HepG2 (cell line): ENCODE data around the gene MED13L. TPM values are rescaled to one million over a fixed set of nuclear protein-coding genes. Genes with fewer than 3 reads are reported as not detected.

ENCODE experiments used
- ATAC-seq: fragments of 200-7000 bp; cut with Tn5 transposase; 3 replicates; pipeline ENCODE4 v1.9.1; 2020; ENCODE audit warnings: mild to moderate bottlenecking, moderate library complexity
- BruUV-seq: library from RNA; stranded (reverse); fragments of 400-500 nt; replicated peaks from 2 replicates; lab custom pipeline; 2021; lab: Mats Ljungman, UMichigan
- CTCF ChIA-PET: fragments of 300-600 bp; formaldehyde crosslinking; extraction: SDS; loops from one replicate; lab custom pipeline; 2021; ENCODE audit warnings: low total read pairs, inconsistent platforms, low intra/inter-chr PET ratio; lab: Yijun Ruan, JAX
- POLR2A ChIA-PET: fragments of 350-600 bp; sonication (Branson Sonifier 250); formaldehyde crosslinking; loops from one replicate; lab custom pipeline; 2020; ENCODE audit warnings: antibody characterized with exemption, inconsistent platforms; lab: Yijun Ruan, JAX
- DNase-seq: peaks from one replicate; pipeline ENCODE4 v3.0.0-alpha.2; 2015; ENCODE audit warnings: low spot score
- FAIRE-seq: peaks from 3 replicates; lab custom pipeline; 2011; peaks lifted over from hg19 to GRCh38; lab: Jason Lieb, UNC
- H2AFZ ChIP-seq: one replicate; pipeline ENCODE4 v1.6.1; 2011; ENCODE audit warnings: low read length, inconsistent platforms
- H3K27ac ChIP-seq: fragments of 300-600 bp; 3 replicates; pipeline ENCODE4 v1.8.0; 2011; ENCODE audit warnings: mixed run types, mild to moderate bottlenecking, mixed read lengths, low read length, inconsistent platforms; ENCODE audit not compliant: insufficient read depth; ENCODE audit errors: extremely low read length
- H3K27me3 ChIP-seq, 2 experiments: fragments of 200-600 bp in 1 of 2; 2 replicates in 1 of 2; 3 replicates in 1 of 2; pipeline versions ENCODE4 v1.6.0 to v1.8.0; 2011; ENCODE audit warnings: low read length in 2 of 2, mild to moderate bottlenecking in 2 of 2, moderate library complexity in 2 of 2, inconsistent platforms in 1 of 2; ENCODE audit not compliant: insufficient read depth in 2 of 2, control insufficient read depth in 1 of 2
- H3K36me3 ChIP-seq, 2 experiments: fragments of 200-600 bp in 1 of 2; replicated peaks in 1 of 2; 2 replicates in 1 of 2; 3 replicates in 1 of 2; pipeline versions ENCODE4 v1.5.1 to v1.8.0; 2011; ENCODE audit warnings: low read length in 2 of 2, inconsistent platforms in 1 of 2; ENCODE audit not compliant: insufficient read depth in 2 of 2, control insufficient read depth in 1 of 2
- H3K4me1 ChIP-seq: 2 replicates; pipeline ENCODE4 v1.5.1; 2012; ENCODE audit warnings: low read length, inconsistent platforms; ENCODE audit not compliant: insufficient read depth
- H3K4me2 ChIP-seq: 2 replicates; pipeline ENCODE4 v1.6.0; 2011; ENCODE audit warnings: low read depth, low read length, inconsistent platforms
- H3K4me3 ChIP-seq, 3 experiments: fragments of 200-600 bp in 1 of 3; sonication (generic), shearing (Covaris generic) in 1 of 3; replicated peaks in 1 of 3; 2 replicates each; pipeline ENCODE4 v1.5.1; 2011 to 2016; ENCODE audit warnings: low read length in 3 of 3, inconsistent platforms in 2 of 3, low read depth in 2 of 3, mild to moderate bottlenecking in 2 of 3, control low read depth in 1 of 3, mixed read lengths in 1 of 3; ENCODE audit not compliant: insufficient read depth in 1 of 3
- H3K79me2 ChIP-seq: one replicate; pipeline ENCODE4 v1.6.1; 2011; ENCODE audit warnings: low read length, inconsistent platforms; ENCODE audit not compliant: insufficient read depth
- H3K9ac ChIP-seq: 2 replicates; pipeline ENCODE4 v1.6.0; 2011; ENCODE audit warnings: mild to moderate bottlenecking, low read depth, low read length, inconsistent platforms; ENCODE audit not compliant: insufficient read depth
- H3K9me3 ChIP-seq: 2 replicates; pipeline ENCODE4 v1.5.1; 2012; ENCODE audit warnings: mild to moderate bottlenecking, low read length
- H4K20me1 ChIP-seq: 2 replicates; pipeline ENCODE4 v1.6.0; 2011; ENCODE audit warnings: inconsistent platforms, mild to moderate bottlenecking, low read length, moderate library complexity; ENCODE audit not compliant: insufficient read depth
- ESRRA ChIP-seq: sonication (generic); formaldehyde crosslinking; IDR thresholded peaks from 2 replicates; pipeline ENCODE4 v1.5.1; 2020; ENCODE audit warnings: mild to moderate bottlenecking, low read depth, missing genetic modification reagents
- FOXM1 ChIP-seq: sonication (generic); formaldehyde crosslinking; IDR thresholded peaks from 2 replicates; pipeline ENCODE4 v1.5.0; 2020; ENCODE audit warnings: missing genetic modification reagents
- HOXA9 ChIP-seq: sonication (generic); formaldehyde crosslinking; IDR thresholded peaks from 2 replicates; pipeline ENCODE4 v1.8.1; 2022; ENCODE audit warnings: missing genetic modification reagents, mild to moderate bottlenecking, moderate library complexity, borderline replicate concordance
- IRX3 ChIP-seq: sonication (generic); formaldehyde crosslinking; IDR thresholded peaks from 2 replicates; pipeline ENCODE4 v1.8.1; 2023; ENCODE audit warnings: mild to moderate bottlenecking, low read depth, missing genetic modification reagents, borderline replicate concordance
- MAFF ChIP-seq: IDR thresholded peaks from 2 replicates; pipeline ENCODE4 v1.6.1; 2011; ENCODE audit warnings: low read depth, low read length, improper control_type of control experiment
- MAFK ChIP-seq, 2 experiments: IDR thresholded peaks in 1 of 2; conservative IDR thresholded peaks in 1 of 2; 2 replicates each; pipeline ENCODE4 v1.6.1; 2011; ENCODE audit warnings: improper control_type of control experiment in 2 of 2, low read length in 2 of 2
- MTA3 ChIP-seq: sonication (generic); formaldehyde crosslinking; IDR thresholded peaks from 2 replicates; pipeline ENCODE4 v1.4.0; 2020; ENCODE audit warnings: missing genetic modification reagents
- TCF12 ChIP-seq, 2 experiments: fragments of 450-650 bp in 1 of 2; sonication (generic) in 1 of 2; formaldehyde crosslinking in 1 of 2; IDR thresholded peaks; 2 replicates each; pipeline versions ENCODE4 v1.6.1 to v1.8.0; 2017 to 2022; ENCODE audit warnings: antibody characterized with exemption in 1 of 2, mild to moderate bottlenecking in 1 of 2, missing genetic modification reagents in 1 of 2, moderate library complexity in 1 of 2
- YEATS2 ChIP-seq: sonication (generic); formaldehyde crosslinking; IDR thresholded peaks from 2 replicates; pipeline ENCODE4 v1.4.0; 2020; ENCODE audit warnings: missing genetic modification reagents, borderline replicate concordance
- ZKSCAN5 ChIP-seq: sonication (generic); formaldehyde crosslinking; IDR thresholded peaks from 2 replicates; pipeline ENCODE4 v1.5.1; 2020; ENCODE audit warnings: mild to moderate bottlenecking, missing genetic modification reagents
- ZNF674 ChIP-seq: sonication (generic); formaldehyde crosslinking; IDR thresholded peaks from 2 replicates; pipeline ENCODE4 v1.5.0; 2020; ENCODE audit warnings: low read depth, mild to moderate bottlenecking, missing genetic modification reagents
- WGBS: methylation state at CpG from one replicate; pipeline ENCODE4 v1.1.6; 2017; ENCODE audit warnings: low lambda C conversion rate; 5-methylcytosine and 5-hydroxymethylcytosine counted together
- in situ Hi-C: cut with HindIII; loops from 2 replicates; pipeline ENCODE4 v1.10.0; 2017; ENCODE audit warnings: low pct_unique_long_range_greater_than_20kb; ENCODE audit not compliant: extremely low pct_ligation_motif_present
- intact Hi-C: fragments of 100-400 bp; cut with micrococcal nuclease; formaldehyde crosslinking; loops from one replicate; pipeline ENCODE4 v1.10.0; 2022; ENCODE audit not compliant: unreplicated experiment
- polyA plus RNA-seq, 8 experiments: library from polyadenylated mRNA; depleted of rRNA in 3 of 8; stranded (reverse) in 7 of 8; unstranded in 1 of 8; fragments of >200 nt; fragmentation: Illumina TruSeq in 4 of 8; extraction: Trizol in 4 of 8; gene quantifications; 2 replicates each; pipeline versions ENCODE4 v1.2.1 to v1.2.3, GENCODE V29; 2011 to 2016; ENCODE audit warnings: low read depth in 4 of 8, missing spikeins in 1 of 8, mixed read lengths in 1 of 8; ENCODE audit not compliant: insufficient read depth in 1 of 8
- total RNA-seq, 5 experiments: library from RNA; depleted of rRNA; stranded (reverse); fragments of >200 nt; fragmentation: Illumina TruSeq; extraction: Trizol; gene quantifications; 2 replicates each; pipeline ENCODE4 v1.2.3, GENCODE V29; 2016; ENCODE audit warnings: low read depth in 1 of 5
- TF ChIP-seq, protein P1 (sequence below): sonication (generic); formaldehyde crosslinking; IDR thresholded peaks from 2 replicates; pipeline ENCODE4 v1.5.0; 2020; ENCODE audit warnings: mild to moderate bottlenecking, missing genetic modification reagents, borderline replicate concordance

Gene MED13L
- total and polyA plus RNA-seq, 2 of the 13 experiments (the other 11 are each of a cell fraction or from before 2014, with no cell fraction given), result 24.8 to 38.9 TPM

GRCh38 chr12:116048879-116049278 lies 228.6 kb downstream of the MED13L start (continued):
- TF ChIP-seq ZNF674 (CRISPR knock-in tag), result no peak
- no peak for TF ChIP-seq FOXM1
- TF ChIP-seq YEATS2 (CRISPR knock-in tag), result no peak
- TF ChIP-seq TCF12 (IDR thresholded peaks at IDR 0.05), result no peak
- TF ChIP-seq TCF12 (CRISPR knock-in tag; IDR thresholded peaks at IDR 0.05), result no peak
- TF ChIP-seq, all 625 proteins: peak for 0

DNA sequence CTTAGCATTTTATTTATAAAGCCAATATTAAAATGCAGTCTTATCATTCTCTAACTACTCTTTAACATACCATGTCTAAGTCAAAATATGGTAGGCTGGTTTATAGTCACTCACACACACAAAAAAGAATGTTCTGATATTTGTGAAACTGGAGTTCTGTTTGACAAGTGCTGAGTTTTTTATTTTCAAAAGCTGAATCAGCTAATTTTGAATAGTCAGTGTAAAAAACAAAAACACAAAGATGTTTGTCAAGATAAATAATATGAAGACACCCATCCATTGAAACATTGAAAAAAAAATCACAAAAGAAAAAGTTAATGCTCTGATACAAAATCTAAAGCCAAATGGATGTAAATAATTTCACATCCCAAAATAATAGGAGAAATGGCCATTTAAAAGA lies 231.5 kb downstream of the MED13L start:
- H3K79me2 ChIP-seq, result no peaks in the 10 kb centered on the region
- no peak overlapping the region for H2AFZ ChIP-seq
- no peaks in the 10 kb centered on the region for H3K36me3 ChIP-seq
- DNase-seq (no peak), ATAC-seq (no peak), FAIRE-seq (no peak)
- no peak overlapping the region for H3K4me2 ChIP-seq
- peaks cover 10% of the 10 kb centered on the region for H3K4me1 ChIP-seq
- no peaks in the 10 kb centered on the region for H3K27me3 ChIP-seq
- H3K9ac ChIP-seq, result no peak overlapping the region
- no peak overlapping the region for H3K27ac ChIP-seq
- intact Hi-C loops (no loop called here), in situ Hi-C loops (no loop called here)
- H3K4me3 ChIP-seq, result no peak overlapping the region
- H3K9me3 ChIP-seq, result no peaks in the 10 kb centered on the region
- no peaks in the 10 kb centered on the region for H4K20me1 ChIP-seq
- ChIA-PET CTCF (no interaction called here), POLR2A (no interaction called here)
- BruUV-seq, result no TSS peak
- TF ChIP-seq ESRRA (CRISPR knock-in tag), result no peak
- TF ChIP-seq MAFK (conservative IDR thresholded peaks at IDR 0.05 in 1 of 2, IDR thresholded peaks at IDR 0.05 in 1 of 2; ENCODE audit: low read length in 2 of 2), result peak; percentile 80 to 93
- TF ChIP-seq MAFF, result peak; percentile 89
- TF ChIP-seq, all 625 proteins: peak for 2

GRCh38 chr12:116045150-116045549 lies 232.3 kb downstream of the MED13L start:
- Histone ChIP-seq H2AFZ (no peak overlapping the region), H3K4me2 (no peak overlapping the region), H3K4me3 (no peak overlapping the region), H3K9me3 (no peaks in the 10 kb centered on the region), H3K36me3 (no peaks in the 10 kb centered on the region), H3K9ac (no peak overlapping the region), H3K27ac (no peak overlapping the region), H3K27me3 (no peaks in the 10 kb centered on the region), H3K79me2 (no peaks in the 10 kb centered on the region), H3K4me1 (peaks cover 10% of the 10 kb centered on the region), H4K20me1 (no peaks in the 10 kb centered on the region)
- TF ChIP-seq MTA3 (CRISPR knock-in tag) (no peak), ZKSCAN5 (CRISPR knock-in tag) (no peak), HOXA9 (no peak), IRX3 (CRISPR knock-in tag) (no peak)
- TF ChIP-seq, protein P1, sequence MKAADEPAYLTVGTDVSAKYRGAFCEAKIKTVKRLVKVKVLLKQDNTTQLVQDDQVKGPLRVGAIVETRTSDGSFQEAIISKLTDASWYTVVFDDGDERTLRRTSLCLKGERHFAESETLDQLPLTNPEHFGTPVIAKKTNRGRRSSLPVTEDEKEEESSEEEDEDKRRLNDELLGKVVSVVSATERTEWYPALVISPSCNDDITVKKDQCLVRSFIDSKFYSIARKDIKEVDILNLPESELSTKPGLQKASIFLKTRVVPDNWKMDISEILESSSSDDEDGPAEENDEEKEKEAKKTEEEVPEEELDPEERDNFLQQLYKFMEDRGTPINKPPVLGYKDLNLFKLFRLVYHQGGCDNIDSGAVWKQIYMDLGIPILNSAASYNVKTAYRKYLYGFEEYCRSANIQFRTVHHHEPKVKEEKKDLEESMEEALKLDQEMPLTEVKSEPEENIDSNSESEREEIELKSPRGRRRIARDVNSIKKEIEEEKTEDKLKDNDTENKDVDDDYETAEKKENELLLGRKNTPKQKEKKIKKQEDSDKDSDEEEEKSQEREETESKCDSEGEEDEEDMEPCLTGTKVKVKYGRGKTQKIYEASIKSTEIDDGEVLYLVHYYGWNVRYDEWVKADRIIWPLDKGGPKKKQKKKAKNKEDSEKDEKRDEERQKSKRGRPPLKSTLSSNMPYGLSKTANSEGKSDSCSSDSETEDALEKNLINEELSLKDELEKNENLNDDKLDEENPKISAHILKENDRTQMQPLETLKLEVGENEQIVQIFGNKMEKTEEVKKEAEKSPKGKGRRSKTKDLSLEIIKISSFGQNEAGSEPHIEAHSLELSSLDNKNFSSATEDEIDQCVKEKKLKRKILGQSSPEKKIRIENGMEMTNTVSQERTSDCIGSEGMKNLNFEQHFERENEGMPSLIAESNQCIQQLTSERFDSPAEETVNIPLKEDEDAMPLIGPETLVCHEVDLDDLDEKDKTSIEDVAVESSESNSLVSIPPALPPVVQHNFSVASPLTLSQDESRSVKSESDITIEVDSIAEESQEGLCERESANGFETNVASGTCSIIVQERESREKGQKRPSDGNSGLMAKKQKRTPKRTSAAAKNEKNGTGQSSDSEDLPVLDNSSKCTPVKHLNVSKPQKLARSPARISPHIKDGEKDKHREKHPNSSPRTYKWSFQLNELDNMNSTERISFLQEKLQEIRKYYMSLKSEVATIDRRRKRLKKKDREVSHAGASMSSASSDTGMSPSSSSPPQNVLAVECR, result no peak
- CTCF ChIA-PET, result no interaction called here
- DNase-seq (no peak), FAIRE-seq (no peak), ATAC-seq (no peak)
- BruUV-seq, result no TSS peak
- intact Hi-C loops (no loop called here), in situ Hi-C loops (no loop called here)
- WGBS, result 98% methylated on average over 2 of the region's 2 CpGs
- POLR2A ChIA-PET, result no interaction called here
